Umbilical cord (tissue), 2 donors: ENCODE results near the gene ENTHD1. TPM values are rescaled to one million over a fixed set of nuclear protein-coding genes. Genes with fewer than 3 reads are reported as not detected.

Source experiments
- DNase-seq: peaks from one replicate; pipeline ENCODE4 v3.0.0-alpha.2; 2015; ENCODE audit warnings: low spot score
- total RNA-seq: library from RNA; depleted of rRNA; stranded (reverse); fragments of >200 nt; gene quantifications from one replicate; pipeline ENCODE4 v1.2.3, GENCODE V29; 2014; ENCODE audit warnings: low replicate concordance; ENCODE audit not compliant: insufficient read depth

ENTHD1 gene
- total RNA-seq, 1 donor from 2014 or later: 4.8 TPM

- no peak for DNase-seq
Observed at GRCh38 chr22:39797528-39798147, 95.9 kb downstream of the ENTHD1 start.

- DNase-seq: no peak
Observed at GRCh38 chr22:39789788-39790187, 103.8 kb downstream of the ENTHD1 start.

- no peak for DNase-seq
Observed at GRCh38 chr22:39785232-39785631, 108.3 kb downstream of the ENTHD1 start.

GRCh38 chr22:39777716-39778454 lies 115.7 kb downstream of the ENTHD1 start:
- no peak for DNase-seq

- DNase-seq: no peak
Observed at GRCh38 chr22:39776295-39777009, 117.1 kb downstream of the ENTHD1 start.

GRCh38 chr22:39773976-39774539 lies 119.5 kb downstream of the ENTHD1 start:
- peak; percentile 7 for DNase-seq

GRCh38 chr22:39773503-39773902 lies 120.1 kb downstream of the ENTHD1 start:
- no peak for DNase-seq

- DNase-seq: no peak
Observed at GRCh38 chr22:39771486-39771885, 122.1 kb downstream of the ENTHD1 start.

GRCh38 chr22:39765661-39766060 lies 127.9 kb downstream of the ENTHD1 start:
- peak; percentile 18 for DNase-seq

- DNase-seq: peak; percentile 45
Observed at GRCh38 chr22:39765046-39765445, 128.5 kb downstream of the ENTHD1 start.

GRCh38 chr22:39763276-39763675 lies 130.3 kb downstream of the ENTHD1 start:
- no peak for DNase-seq

- no peak for DNase-seq
Observed at GRCh38 chr22:39750759-39751158, 142.8 kb downstream of the ENTHD1 start.

- no peak for DNase-seq
Observed at GRCh38 chr22:39748877-39749276, 144.7 kb downstream of the ENTHD1 start.

GRCh38 chr22:39746600-39747262 lies 146.8 kb downstream of the ENTHD1 start:
- no peak for DNase-seq

- DNase-seq: no peak
Observed at GRCh38 chr22:39745789-39746188, 147.8 kb downstream of the ENTHD1 start.

- DNase-seq: no peak
Observed at GRCh38 chr22:39744353-39744752, 149.2 kb downstream of the ENTHD1 start.

- peak; percentile 93 for DNase-seq
Observed at GRCh38 chr22:39743935-39744334, 149.6 kb downstream of the ENTHD1 start.

GRCh38 chr22:39739338-39740027 lies 154.1 kb downstream of the ENTHD1 start:
- no peak for DNase-seq

- peak; percentile 96 for DNase-seq
Observed at GRCh38 chr22:39738746-39739145, 154.8 kb downstream of the ENTHD1 start.

- no peak for DNase-seq
Observed at GRCh38 chr22:39735776-39736175, 157.8 kb downstream of the ENTHD1 start.

- no peak for DNase-seq
Observed at GRCh38 chr22:39734866-39735265, 158.7 kb downstream of the ENTHD1 start.
